ENCODE measurements around the gene SDR42E2. TPM values are rescaled to one million over a fixed set of nuclear protein-coding genes. Genes with fewer than 3 reads are reported as not detected.

SDR42E2 gene
- total RNA-seq, 1 experiment from 2014 or later: not detected

DNA sequence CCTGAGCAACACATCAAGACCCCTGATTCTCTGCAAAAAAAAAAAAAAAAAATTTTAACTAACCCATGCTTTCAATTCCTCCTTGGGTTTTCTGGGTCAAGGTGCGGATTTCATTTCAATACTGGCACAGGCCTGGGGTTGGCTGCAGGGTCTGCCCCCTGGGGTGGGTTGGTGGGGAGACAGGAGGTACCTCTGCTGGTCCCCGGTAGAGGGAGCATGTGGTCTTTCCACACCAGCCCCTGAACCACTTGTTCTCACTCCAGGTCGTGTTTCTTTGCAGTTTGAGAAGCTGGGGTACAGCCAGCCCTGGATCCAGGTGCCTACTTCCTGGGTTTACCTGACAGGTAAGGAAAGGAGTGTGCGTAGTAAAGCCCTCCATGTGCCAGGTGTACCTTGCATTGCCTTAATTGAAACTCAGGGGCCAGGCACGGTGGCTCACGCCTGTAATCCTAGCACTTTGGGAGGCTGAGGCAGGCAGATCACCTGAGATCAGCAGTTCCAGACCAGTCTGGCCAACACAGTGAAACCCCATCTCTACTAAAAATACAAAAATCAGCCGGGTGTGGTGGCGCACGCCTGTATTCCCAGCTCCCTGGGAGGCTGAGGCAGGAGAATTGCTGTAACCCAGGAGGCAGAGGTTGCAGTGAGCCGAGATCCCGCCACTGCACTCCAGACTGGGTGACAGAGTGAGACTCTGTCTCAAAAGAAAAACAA, 21.8 kb downstream of the SDR42E2 start:
- Histone ChIP-seq H3K27me3 (no peaks in the 10 kb centered on the region), H3K36me3 (no peaks in the 10 kb centered on the region), H3K9me3 (no peaks in the 10 kb centered on the region), H3K4me3 (no peak overlapping the region)
- DNase-seq: no peak

DNA sequence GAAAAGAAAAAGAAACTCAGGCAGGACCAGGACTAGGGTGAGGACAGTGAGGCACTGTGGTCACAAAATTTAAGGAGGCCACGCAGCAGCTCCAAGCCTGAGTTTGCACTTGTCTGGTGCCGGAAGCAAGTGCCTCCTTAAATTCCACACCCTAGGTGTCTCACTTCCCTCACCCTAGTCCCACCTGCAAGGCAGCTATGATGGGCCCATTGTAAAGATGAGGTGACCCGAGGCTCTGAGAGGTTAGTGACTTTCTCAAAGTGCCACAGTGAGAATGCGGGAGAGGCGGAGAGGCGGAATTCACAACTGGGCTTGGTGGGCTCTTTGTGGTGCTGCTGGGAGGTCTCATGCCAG, 22.3 kb downstream of the SDR42E2 start:
- H3K9me3 ChIP-seq: no peaks in the 10 kb centered on the region
- H3K36me3 ChIP-seq: no peaks in the 10 kb centered on the region
- DNase-seq: no peak
- H3K27me3 ChIP-seq: no peaks in the 10 kb centered on the region
- H3K4me3 ChIP-seq: no peak overlapping the region

DNA sequence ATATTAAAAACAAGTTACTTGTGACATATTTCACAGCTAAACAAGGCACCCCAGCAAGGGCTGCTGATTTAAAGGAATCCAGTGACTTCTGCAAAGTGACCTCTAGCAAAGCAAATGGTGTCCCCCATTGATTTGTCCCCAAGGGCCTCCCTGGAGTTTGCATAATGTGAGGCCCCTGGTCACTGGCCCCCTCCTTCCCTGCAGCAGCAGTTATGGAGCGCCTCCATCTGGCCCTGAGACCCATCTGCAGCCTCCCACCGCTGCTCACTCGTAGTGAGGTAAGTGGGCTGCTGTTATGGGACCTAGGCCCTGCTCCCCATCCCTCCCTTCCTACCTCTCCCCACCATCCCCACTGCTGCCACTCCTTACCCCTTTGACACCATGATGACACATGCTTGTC, 24.2 kb downstream of the SDR42E2 start:
- Histone ChIP-seq H3K27me3 (no peaks in the 10 kb centered on the region), H3K4me3 (no peak overlapping the region), H3K36me3 (no peaks in the 10 kb centered on the region), H3K9me3 (no peaks in the 10 kb centered on the region)
- no peak for DNase-seq

DNA sequence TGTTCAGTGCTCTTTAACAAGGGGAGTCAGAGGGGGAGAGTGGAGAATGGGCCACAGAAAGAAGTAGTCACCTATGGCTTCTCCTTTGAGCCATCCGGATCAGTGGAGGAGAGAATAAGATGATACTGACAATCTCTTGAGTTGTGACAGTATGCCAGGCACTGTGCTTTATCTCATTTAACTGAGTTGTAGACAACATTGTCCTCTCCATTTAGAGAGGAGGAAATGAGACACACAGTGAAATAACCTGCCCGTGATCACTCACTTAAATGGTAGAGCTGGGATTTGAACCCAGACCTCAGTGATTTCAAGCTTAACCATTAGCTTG, 25.9 kb downstream of the SDR42E2 start:
- no peak for DNase-seq
- Histone ChIP-seq H3K27me3 (no peaks in the 10 kb centered on the region), H3K9me3 (no peaks in the 10 kb centered on the region), H3K4me3 (no peak overlapping the region), H3K36me3 (no peaks in the 10 kb centered on the region)

DNA sequence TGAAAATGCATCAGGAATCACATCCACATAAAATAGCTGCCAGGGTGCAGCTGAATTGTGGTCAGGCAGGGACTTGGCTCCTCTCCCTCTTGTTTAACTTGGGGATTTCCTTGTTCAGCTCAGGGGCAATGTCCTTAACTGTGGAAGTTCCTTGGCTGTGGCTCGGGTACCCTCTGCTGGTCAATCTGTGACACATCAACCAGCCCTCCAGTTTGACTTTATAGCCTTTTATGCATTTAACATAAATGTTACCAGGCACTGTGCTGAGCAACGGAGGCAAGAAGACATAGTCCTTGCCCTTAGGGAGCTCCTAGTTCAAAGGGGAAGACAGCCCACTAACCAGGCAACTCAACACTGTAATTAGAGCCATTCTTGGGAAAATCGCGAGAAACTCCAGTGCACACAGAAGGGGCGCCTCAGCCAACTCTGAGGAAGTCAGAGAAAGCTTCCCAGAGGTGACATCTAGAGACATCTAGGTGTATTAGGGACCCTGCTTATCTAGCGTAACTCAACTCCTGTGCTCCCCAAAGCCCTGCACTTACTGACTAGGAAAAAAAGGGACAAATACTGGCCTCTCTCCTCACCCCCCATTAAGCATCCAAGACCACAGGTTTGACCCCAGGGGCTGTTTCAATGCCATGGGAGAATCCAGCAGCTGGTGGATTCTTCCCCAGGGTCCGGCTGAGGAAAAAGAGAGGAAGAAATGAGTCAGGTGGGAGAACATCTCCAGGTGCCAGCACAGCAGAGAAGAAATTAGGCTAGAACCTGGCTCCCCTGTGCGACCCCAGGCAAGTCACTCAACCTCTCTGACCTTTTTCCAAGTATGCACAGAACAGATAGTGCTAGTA, 26.5 kb downstream of the SDR42E2 start:
- Histone ChIP-seq H3K27me3 (no peaks in the 10 kb centered on the region), H3K36me3 (no peaks in the 10 kb centered on the region), H3K4me3 (no peak overlapping the region), H3K9me3 (no peaks in the 10 kb centered on the region)
- DNase-seq: peak; percentile 84

DNA sequence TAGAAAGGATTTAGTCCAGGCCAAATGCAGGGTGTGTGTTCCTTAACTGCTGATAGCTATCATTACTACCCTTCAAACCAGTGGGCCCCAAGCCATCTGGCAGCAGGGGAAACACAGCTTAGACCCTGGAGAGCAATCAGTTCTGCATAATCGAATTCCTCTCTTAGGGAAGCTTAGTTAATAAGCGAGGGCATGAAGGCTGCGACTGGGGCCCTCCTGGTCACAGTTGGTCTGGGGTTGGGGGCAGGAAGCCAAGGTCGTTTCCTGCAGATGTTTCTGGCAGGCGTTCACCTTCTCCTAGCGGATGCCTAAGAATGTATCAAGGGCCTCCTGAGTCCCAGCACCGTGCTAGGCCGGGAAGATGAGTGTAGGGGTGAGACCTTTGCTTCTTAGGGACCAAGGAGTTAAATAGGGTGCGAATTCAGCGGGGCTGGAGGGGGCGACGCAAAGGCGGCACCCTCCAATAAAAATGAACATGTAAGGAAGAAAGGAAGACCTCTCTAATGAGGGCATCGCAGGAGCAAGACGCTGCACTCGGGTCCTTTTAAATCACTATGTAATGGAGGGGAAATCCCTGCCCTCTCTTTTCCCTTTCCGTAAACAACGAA, 27.3 kb downstream of the SDR42E2 start:
- H3K36me3 ChIP-seq: no peaks in the 10 kb centered on the region
- H3K9me3 ChIP-seq: no peaks in the 10 kb centered on the region
- peak overlapping the region; percentile 51 for H3K4me3 ChIP-seq
- DNase-seq: peak; percentile 40
- no peaks in the 10 kb centered on the region for H3K27me3 ChIP-seq

DNA sequence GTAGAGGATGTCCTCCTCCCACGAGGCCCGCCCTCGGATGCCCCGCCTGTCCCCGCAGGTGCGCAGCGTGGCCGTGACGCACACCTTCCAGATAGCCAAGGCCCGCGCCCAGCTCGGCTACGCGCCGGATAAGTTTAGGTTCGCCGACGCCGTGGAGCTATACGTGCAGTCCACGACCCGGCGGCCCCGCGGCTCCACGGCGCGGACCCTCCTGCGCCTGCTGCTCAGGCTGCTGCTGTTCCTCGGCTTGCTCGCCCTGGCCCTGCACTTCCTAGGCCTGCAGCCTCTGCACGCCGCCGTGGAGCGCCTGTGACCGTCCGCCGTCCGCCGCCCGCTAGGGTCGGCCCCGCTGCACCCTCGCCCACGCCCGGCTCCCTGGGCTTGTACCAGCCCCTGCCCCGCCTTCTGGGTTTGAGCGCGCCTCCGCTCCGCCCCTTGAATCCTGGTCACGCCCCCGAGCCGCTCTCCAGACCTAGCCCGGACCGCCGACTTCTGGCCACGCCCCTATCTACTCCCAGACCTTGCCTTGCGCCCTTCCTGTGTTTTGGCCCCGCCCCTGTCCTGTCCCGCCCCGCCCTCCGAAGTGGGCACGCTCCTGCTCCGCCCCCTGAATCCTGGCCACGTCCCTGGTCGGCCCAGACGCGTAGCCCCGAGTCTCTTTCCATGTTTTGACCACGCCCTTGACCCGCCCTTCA, 27.9 kb downstream of the SDR42E2 start:
- no peaks in the 10 kb centered on the region for H3K27me3 ChIP-seq
- H3K9me3 ChIP-seq: no peaks in the 10 kb centered on the region
- peak overlapping the region; percentile 51 for H3K4me3 ChIP-seq
- peak; percentile 99 for DNase-seq
- H3K36me3 ChIP-seq: no peaks in the 10 kb centered on the region

DNA sequence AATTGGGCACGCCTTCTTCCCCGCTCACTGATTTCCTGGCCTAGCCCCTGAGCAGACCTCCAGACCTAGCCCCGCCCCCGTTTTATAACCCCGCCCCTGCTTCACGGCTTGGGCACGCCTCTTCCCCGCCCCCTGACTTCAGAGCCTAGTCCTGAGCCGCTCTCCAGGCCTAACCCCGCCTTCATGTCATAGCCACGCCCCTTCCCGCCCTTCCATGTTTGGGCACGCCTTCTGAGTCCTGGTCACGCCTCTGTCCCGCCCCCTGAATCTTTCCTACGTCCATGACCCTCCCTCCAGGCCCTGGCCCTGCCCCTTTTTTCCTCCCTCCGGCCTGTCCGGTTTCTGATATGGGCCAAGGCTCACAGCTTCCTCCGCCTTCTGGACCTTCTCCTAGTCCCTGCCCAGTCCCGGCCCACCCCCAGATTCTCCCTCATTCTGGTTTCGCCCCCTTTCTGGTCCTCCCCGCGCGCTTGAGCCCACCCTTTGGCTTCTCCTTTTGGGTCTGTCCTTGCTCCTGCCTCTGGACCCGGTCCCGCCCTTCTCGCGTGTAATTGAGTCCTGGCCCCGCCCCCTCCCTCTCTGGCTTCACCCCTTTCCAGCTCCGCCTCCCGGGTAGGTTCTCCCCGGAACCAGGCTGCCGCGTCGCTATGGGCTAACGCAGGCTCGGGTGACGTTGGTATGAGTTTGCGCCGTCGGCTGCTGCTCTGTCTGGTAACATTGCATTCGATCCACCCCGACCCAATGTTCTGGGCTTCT, 28.6 kb downstream of the SDR42E2 start:
- no peaks in the 10 kb centered on the region for H3K9me3 ChIP-seq
- H3K36me3 ChIP-seq: no peaks in the 10 kb centered on the region
- peak overlapping the region; percentile 60 for H3K4me3 ChIP-seq
- DNase-seq: peak; percentile 99
- no peaks in the 10 kb centered on the region for H3K27me3 ChIP-seq

DNA sequence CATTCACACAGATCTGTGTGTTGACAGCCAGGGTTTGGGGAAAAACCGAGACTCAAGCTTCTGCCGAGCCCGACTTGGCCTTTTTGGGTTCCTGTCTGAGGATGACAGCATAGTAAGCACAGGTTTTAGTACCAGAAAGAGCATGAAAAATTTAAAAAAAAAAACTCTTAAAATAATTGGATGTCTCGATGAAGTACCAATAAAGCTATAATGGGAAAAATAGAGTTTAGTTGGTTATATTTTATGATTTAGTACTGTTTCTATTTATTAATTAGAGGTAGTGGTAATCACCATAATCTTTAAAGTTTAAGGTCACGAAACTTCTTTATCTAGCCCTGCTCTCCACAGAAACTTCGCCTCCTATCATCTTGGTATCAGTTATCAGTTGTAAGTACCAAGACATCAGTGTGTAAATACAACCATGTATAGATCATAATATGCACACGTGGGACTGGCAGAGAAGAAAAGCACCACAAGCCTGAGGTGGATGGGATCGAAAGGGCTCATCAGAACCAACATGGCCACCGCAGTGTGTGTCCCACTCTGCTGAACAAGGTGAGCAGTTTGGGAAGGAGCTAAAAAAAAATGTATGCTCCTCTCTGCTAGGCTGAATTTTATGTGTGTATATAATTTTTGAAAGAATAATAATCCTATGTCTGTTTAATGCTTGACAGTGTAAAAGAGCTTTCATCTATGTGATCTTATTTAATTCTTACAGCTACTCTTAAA, 29.4 kb downstream of the SDR42E2 start:
- Histone ChIP-seq H3K27me3 (no peaks in the 10 kb centered on the region), H3K36me3 (no peaks in the 10 kb centered on the region), H3K9me3 (no peaks in the 10 kb centered on the region), H3K4me3 (peak overlapping the region; percentile 60)
- no peak for DNase-seq

DNA sequence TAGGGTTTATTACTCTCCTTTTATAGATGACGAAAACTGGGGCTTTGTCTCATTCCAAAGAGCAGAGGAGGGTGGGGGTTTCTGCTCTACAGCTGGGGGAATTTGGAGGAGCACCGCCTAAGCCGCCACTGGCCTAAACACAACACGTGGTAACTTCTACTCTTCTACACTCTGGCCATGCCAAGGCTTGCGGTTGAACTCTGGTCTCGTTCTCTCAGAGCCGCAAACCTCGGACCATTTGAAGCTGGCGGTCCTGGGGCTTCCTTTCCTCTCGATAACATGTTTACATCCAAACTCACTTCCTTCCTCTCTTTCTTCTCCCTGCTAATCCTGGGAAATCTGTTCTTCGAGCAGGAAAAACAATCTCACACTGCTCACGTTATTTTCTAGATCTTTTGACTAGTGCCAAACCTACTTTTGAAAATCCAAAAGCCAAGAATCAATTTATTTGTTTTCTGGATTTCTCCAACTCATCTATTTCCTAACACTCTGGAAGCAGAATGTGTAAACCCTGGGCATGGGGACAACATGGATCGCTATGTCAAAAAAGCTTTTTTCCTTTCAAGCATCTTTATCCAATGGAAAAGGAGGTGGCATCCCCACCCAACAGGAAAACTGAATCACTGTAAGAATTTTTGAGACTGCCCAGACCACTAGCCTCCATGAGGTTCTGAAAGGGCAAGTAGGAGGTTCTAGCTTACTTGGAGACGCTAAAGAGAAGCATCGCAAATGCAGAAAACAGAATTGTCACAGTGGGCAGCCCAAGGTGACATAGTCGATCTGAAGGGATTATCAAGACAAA, 30.2 kb downstream of the SDR42E2 start:
- peak overlapping the region; percentile 60 for H3K4me3 ChIP-seq
- DNase-seq: peak; percentile 90
- no peaks in the 10 kb centered on the region for H3K9me3 ChIP-seq
- H3K36me3 ChIP-seq: no peaks in the 10 kb centered on the region
- H3K27me3 ChIP-seq: no peaks in the 10 kb centered on the region

DNA sequence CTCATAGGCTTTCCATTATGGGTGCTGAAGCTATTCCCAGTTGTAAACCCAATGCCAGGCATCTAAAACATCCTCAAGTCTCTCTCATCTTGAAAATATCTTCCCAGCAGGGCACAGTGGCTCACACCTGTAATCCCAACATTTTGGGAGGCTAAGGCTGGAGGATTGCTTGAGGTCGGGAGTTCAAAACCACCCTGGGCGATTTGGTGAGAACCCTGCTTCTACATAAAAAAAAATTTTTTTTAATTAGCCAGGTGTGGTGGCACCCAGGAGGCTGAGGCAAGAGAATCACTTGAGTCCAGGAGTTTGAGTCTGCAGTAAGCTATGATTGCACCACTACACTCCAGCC, 30.7 kb downstream of the SDR42E2 start:
- no peak for DNase-seq
- Histone ChIP-seq H3K9me3 (no peaks in the 10 kb centered on the region), H3K4me3 (no peak overlapping the region), H3K27me3 (no peaks in the 10 kb centered on the region), H3K36me3 (no peaks in the 10 kb centered on the region)

DNA sequence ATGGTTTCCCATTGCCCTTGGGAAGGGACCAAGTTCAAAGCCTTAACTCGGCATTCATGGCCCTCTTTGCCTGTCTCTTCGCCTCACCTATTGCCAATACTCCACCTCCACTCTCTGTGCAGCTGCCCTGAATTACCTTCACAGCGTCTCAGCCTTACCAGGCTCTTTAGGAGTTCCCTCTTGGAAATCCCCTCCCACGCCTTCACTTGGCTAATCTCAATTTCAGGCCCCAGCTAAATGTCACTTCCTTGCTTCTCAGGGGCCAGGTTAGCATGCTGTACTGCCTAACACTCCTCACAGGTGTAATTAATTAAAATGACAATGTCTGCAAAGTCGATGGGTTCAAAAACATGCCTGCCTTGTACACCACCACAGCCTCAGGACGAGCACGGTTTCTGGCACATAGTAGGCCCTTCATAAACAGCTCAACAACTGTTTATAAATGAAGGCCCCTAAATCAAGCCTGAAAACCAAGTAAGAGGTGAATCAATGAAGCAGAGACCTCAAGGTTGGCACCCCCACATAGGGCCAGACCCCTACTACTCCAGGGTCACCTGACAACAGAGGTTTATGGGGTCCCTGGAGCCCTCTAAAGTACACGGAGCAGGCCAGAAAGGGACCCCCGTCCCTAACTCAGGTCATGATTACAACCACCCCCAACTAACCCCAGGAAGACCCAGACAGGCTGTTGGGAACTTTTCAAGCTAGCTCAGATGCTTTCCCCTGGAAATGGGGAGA, 32.6 kb downstream of the SDR42E2 start:
- no peak for DNase-seq
- H3K4me3 ChIP-seq: no peak overlapping the region
- H3K36me3 ChIP-seq: no peaks in the 10 kb centered on the region
- H3K9me3 ChIP-seq: no peaks in the 10 kb centered on the region
- no peaks in the 10 kb centered on the region for H3K27me3 ChIP-seq

DNA sequence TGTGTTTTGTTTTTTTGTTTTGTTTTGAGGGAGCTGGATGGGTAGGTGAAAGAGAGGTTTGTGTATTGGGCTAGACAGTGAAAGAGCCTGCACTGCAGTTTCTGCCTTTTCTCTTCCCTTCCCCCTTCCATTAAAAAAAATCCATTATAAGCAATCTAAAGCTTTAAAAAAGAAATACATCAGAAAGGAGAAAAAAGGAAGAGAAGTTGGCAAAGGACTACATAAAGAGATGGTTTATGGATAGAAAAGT, 33.1 kb downstream of the SDR42E2 start:
- Histone ChIP-seq H3K9me3 (no peaks in the 10 kb centered on the region), H3K36me3 (no peaks in the 10 kb centered on the region), H3K27me3 (no peaks in the 10 kb centered on the region), H3K4me3 (no peak overlapping the region)
- no peak for DNase-seq

DNA sequence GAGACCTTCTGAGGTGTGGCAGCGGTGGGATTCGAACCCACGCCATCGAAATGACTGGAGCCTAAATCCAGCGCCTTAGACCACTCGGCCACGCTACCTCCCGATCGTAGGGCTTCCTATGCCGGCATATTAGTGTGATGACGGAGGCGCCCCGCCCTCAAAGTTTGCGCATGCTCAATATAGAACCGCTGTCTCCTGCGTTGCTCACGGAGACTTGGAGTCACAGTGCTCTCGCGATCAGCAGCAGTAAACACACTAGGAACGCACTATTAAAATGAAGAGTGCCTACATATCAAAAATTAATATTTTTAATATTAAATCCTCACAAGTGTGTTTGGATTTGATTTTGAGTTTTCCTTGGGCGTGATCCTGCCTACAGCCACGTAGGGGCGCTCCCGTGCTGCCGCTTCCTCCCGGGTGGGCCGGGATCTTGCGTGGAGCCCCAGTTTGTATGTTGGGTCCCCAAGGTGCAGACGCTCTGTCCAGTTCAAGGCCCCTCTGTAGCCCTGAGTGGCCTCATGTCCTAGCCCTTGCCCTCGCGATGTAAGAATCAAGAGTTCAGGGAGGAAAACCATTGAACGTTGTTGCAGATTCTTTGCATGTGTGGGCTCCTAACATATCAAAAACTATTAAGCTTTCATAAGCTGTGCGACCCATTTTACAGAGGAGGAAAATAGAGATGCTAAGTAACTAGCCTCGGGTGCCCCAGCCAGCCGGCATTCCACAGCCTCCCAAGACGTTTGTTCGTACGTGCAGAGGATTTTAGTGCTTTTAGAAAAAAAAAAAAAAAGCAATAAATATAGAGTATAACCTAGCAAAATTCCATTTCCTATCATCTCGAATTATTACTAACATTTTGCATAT, 33.6 kb downstream of the SDR42E2 start:
- Histone ChIP-seq H3K27me3 (no peaks in the 10 kb centered on the region), H3K9me3 (no peaks in the 10 kb centered on the region), H3K36me3 (no peaks in the 10 kb centered on the region), H3K4me3 (peak overlapping the region; percentile 67)
- DNase-seq: peak; percentile 77

All from MG63 (cell line).